Effector CD8-positive, alpha-beta T cell (primary cell): ENCODE measurements around the gene PRSS33.

ENCODE experiments used
- DNase-seq: peaks from one replicate; lab custom pipeline; 2025; lab: John Stamatoyannopoulos, UW
- total RNA-seq, 4 experiments: gene quantifications; one replicate each; lab custom pipeline; 2026; lab: John Stamatoyannopoulos, UW

The PRSS33 gene
- 0 reads per million in 4 experiments for total RNA-seq

- no peak for DNase-seq
These were observed at the start of gene PRSS33 for GRCh38 chr16:2787406-2787805. TSS of gene PRSS33 (minus strand) at chr16:2787560. CDS start at chr16:2786547, 1,013 bp downstream.

GRCh38 chr16:2836646-2837508, 49.5 kb upstream of the PRSS33 start:
- DNase-seq = no peak

- no peak for DNase-seq
These were observed 48.5 kb upstream of the PRSS33 start for GRCh38 chr16:2835638-2836493.

GRCh38 chr16:2834968-2835367, 47.6 kb upstream of the PRSS33 start:
- no peak for DNase-seq

- DNase-seq = no peak
These were observed 46.4 kb upstream of the PRSS33 start for GRCh38 chr16:2833776-2834175.

- DNase-seq = no peak
These were observed 43.8 kb upstream of the PRSS33 start for GRCh38 chr16:2831203-2831602.

GRCh38 chr16:2830355-2830695, 43.0 kb upstream of the PRSS33 start:
- no peak for DNase-seq

GRCh38 chr16:2829501-2830354, 42.4 kb upstream of the PRSS33 start, which contains the start of gene ZG16B:
TSS of gene ZG16B (plus strand) at chr16:2830303. CDS start at chr16:2830442, 139 bp downstream.
- DNase-seq = no peak

GRCh38 chr16:2828876-2829430, 41.6 kb upstream of the PRSS33 start:
- DNase-seq = no peak

GRCh38 chr16:2828521-2828840, 41.1 kb upstream of the PRSS33 start:
- no peak for DNase-seq

GRCh38 chr16:2827831-2828520, 40.6 kb upstream of the PRSS33 start:
- DNase-seq = no peak

- no peak for DNase-seq
These were observed 40.0 kb upstream of the PRSS33 start for GRCh38 chr16:2827374-2827791.

- no peak for DNase-seq
These were observed 39.4 kb upstream of the PRSS33 start for GRCh38 chr16:2826591-2827373.

GRCh38 chr16:2825906-2826305, 38.5 kb upstream of the PRSS33 start:
- DNase-seq = no peak

- DNase-seq = no peak
These were observed 37.8 kb upstream of the PRSS33 start for GRCh38 chr16:2825049-2825742.

GRCh38 chr16:2824626-2825025, 37.3 kb upstream of the PRSS33 start:
- DNase-seq = no peak

GRCh38 chr16:2822496-2822895, 35.1 kb upstream of the PRSS33 start:
- DNase-seq = no peak

GRCh38 chr16:2822158-2822495, 34.8 kb upstream of the PRSS33 start:
- DNase-seq = no peak

- no peak for DNase-seq
These were observed 34.3 kb upstream of the PRSS33 start for GRCh38 chr16:2821487-2822157.
